Retinal pigment epithelial cell (primary cell): ENCODE results near the gene CLSTN1.

ENCODE experiments used
- DNase-seq: peaks from one replicate; pipeline ENCODE4 v3.0.0-alpha.2; 2010; ENCODE audit warnings: low read depth
- H3K4me3 ChIP-seq: 2 replicates; pipeline ENCODE4 v1.5.1; 2011; ENCODE audit warnings: mild to moderate bottlenecking, low read length, control low read depth, moderate library complexity
- CTCF ChIP-seq: conservative IDR thresholded peaks from 2 replicates; pipeline ENCODE4 v1.5.1; 2011; ENCODE audit warnings: low read depth, low read length, control low read depth, inconsistent platforms

The CLSTN1 gene

GRCh38 chr1:9737671-9738070 is 86.1 kb downstream of the CLSTN1 start:
- no peak for DNase-seq
- H3K4me3 ChIP-seq: no peak overlapping the region
- no peak for TF ChIP-seq CTCF

DNA sequence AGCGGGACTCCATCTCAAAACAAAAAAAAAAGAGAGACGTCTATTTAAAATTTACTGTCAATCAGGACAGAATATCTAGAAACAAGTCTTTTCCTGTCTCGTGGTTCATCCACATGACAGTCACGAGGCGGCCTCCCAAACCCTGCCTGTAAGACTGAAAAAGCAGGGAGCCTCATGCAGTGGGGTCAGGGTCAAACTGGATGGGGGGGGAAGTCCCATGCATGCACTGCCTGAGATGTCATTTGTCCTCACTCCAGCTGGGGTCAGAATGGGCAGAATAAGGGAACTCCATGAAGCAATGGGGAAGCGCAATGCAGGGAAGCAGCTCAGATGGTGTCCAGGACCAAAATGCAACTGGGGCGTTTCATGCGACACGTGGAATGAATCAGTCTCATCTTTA is 86.7 kb downstream of the CLSTN1 start:
- H3K4me3 ChIP-seq: no peak overlapping the region
- no peak for DNase-seq
- no peak for TF ChIP-seq CTCF

DNA sequence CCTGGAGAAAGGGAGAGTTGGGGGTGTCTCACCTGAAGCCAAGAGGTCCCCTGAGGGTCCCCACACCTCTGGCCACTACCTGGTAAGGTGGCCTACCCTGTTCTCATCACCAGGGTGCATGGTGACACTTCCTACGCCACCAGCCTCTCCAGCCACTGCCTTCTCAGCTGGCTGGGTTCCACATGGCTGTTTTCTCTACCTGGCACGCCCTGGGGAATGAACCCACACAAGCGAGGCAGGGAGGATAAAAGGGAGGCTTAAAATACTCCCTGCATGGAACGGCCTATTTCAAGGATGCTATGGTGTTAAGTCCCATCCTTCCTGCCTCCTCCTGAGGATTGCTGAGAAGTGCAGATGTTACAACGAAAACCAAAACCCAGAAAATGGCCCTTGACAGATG is 87.5 kb downstream of the CLSTN1 start:
- H3K4me3 ChIP-seq: no peak overlapping the region
- DNase-seq: no peak
- TF ChIP-seq CTCF: no peak

GRCh38 chr1:9735800-9736199 is 88.0 kb downstream of the CLSTN1 start:
- no peak overlapping the region for H3K4me3 ChIP-seq
- no peak for TF ChIP-seq CTCF

GRCh38 chr1:9733160-9733789 is 90.5 kb downstream of the CLSTN1 start:
- no peak for TF ChIP-seq CTCF
- H3K4me3 ChIP-seq: no peak overlapping the region
- DNase-seq: no peak

More at GRCh38 chr1:9735800-9736199, 88.0 kb downstream of the CLSTN1 start:
- DNase-seq: no peak

DNA sequence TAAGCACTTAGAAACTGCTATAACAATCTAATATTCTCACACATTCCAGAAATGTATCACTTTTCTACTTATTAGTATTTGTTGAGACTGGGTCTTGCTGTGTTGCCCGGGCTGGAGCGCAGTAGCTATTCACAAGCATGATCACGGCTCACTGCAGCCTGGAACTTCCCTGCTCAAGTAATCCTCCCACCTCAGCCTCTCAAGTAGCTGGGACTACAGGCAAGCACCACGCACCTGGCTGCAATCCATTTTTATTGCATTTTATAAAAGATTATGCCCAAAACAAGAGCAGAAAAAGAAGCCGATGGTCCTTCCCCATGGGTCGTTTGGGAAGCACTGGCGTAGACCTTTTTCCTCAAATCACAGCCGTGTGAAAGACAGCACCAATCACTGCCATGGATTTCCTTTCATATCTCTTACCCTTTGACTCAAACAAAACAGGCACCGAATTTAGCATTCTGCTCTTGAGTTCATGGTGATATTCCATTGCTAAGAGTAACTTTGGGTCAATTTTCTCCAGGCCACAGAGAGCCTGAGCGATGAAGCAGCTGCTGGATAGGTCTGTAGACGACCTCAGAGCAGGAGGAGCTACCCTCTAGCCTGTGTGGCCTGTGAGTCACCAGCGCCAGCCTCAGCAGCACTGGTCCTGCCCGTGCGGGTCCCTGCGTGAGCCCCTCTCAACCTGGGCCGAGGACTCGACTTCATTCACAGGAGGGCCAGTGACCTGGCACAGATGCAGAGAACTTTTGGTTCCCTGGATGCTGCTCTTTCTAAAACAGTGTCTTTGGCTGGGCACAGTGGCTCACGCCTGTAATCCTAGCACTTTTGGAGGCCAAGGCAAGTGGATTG is 91.4 kb downstream of the CLSTN1 start:
- no peak for TF ChIP-seq CTCF
- H3K4me3 ChIP-seq: no peak overlapping the region
- DNase-seq: no peak

GRCh38 chr1:9731561-9731960 is 92.2 kb downstream of the CLSTN1 start:
- no peak overlapping the region for H3K4me3 ChIP-seq
- DNase-seq: no peak
- no peak for TF ChIP-seq CTCF
